GM18508 (cell line): ENCODE measurements around the gene UTP3.
"Not testable (repeated sequence)": the region's sequence is repeated elsewhere in the genome, so short reads cannot be mapped to it uniquely, and the experiment has no call there.

ENCODE experiments used
- ATAC-seq: cut with Tn5 transposase; IDR thresholded peaks from one replicate; pipeline ENCODE4 v1.9.1; 2021; ENCODE audit warnings: moderate number of reproducible peaks; ENCODE audit not compliant: insufficient read depth, unreplicated experiment

Gene UTP3

DNA sequence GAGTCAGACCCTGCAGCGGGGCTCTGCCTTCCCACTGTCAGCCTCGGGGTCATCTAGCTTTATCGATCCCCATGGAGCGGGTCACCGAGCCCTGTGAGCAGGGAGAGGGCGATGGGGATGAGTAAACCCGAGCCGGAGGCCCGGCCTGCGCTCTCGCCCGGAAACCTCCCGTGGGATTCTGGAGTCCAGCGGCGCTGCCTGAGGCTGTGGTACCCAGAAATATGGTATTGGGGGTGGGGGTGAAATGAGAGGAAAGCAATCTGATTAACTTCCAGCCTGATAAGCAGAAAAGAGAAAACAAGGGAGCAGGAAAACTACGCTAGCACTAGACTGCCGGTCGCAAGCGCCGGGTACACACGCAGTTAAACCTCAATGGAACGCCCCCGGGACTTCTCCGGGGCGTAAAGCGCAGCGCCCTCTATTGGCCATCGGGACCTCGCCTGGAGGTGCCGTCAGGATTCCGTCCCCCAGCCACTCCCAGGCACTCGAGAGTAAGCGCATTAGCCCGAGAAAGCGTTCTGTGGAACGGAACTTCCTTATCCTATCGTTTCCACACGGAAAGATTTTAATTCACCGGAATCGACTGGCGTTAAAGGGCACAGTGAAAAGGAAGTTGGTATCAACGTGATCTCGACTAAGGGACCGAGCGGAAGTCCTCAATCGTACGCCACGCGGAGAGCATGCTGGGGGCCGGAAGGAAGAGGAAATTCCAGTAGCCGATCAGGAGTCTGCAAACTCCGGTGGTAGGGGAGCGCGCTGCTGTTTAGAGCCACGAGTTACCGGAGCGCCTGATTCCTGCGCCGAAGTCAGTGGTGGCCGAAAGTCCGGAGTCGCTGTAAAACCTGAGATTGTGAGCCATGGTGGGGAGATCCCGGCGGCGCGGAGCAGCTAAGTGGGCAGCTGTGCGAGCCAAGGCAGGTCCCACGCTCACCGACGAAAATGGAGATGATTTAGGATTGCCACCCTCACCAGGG, at the start of gene UTP3:
Gene UTP3, plus strand, starts transcription at position 712 of the 974 bp plus-strand sequence. Its CDS starts 146 bp downstream, at position 858.
- ATAC-seq, result peak; percentile 85

DNA sequence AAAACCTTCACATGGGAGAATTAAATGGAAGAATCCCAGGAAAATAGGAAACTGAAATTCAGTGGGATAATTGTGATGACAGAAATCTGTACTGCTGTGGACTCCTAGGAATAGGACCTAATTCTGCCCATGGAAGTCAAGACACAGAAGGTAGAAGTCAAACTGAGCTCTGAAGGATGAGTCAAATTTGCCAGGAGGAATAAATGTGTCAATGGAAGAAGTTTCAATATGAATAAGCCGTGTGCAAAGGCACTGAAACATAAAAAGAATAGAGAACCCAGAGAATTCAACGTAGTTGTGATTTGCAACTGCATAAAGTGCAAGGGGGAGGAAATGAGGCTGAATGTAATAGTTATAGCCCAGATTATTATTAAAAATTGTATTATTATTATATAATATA, 48.1 kb upstream of the UTP3 start:
- ATAC-seq, result no peak

- not testable (repeated sequence) for ATAC-seq
Observed at GRCh38 chr4:70650741-70651140, 37.6 kb upstream of the UTP3 start.

- no peak for ATAC-seq
Observed at GRCh38 chr4:70651864-70652506, 36.3 kb upstream of the UTP3 start.

DNA sequence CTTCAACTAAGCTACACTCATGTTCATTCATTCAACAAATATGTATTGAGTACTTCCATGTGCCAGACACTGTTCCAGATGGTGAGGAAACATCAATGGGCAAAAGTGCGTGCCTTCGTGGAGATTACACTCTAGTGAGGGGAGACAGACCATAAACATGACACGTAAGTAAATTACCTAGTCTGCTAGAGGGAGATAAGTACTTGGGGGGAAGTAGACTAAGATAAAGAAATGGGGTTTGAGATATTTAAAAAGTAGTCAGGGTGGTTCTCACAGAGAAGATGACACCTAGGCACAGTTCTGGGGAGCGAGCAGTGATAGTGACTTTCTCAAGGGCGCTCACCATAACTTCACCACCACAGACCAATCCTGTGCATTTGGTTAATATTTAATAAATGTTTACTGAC, 33.7 kb upstream of the UTP3 start:
- ATAC-seq, result no peak

DNA sequence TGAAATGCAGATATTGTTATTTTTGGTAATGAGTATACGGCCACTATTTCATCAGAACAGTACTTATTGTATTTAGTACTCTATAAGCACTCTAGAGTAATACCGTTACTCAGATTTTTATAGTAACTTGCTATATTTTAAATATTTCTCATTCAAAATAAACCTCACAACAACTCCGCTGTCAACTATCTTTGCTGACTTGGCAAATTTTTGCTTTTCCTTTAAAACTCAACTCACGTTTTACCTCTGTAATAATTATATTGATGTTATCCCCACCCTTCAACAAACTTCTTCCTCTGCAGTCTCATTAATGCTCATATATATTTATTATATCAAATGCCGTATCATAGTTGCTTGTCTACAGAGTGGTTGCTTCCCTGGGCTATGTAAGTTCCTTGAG, 31.0 kb upstream of the UTP3 start:
- no peak for ATAC-seq

GRCh38 chr4:70658418-70658817, 29.9 kb upstream of the UTP3 start:
- no peak for ATAC-seq

- ATAC-seq, result no peak
Observed at GRCh38 chr4:70660106-70660505, 28.2 kb upstream of the UTP3 start.

DNA sequence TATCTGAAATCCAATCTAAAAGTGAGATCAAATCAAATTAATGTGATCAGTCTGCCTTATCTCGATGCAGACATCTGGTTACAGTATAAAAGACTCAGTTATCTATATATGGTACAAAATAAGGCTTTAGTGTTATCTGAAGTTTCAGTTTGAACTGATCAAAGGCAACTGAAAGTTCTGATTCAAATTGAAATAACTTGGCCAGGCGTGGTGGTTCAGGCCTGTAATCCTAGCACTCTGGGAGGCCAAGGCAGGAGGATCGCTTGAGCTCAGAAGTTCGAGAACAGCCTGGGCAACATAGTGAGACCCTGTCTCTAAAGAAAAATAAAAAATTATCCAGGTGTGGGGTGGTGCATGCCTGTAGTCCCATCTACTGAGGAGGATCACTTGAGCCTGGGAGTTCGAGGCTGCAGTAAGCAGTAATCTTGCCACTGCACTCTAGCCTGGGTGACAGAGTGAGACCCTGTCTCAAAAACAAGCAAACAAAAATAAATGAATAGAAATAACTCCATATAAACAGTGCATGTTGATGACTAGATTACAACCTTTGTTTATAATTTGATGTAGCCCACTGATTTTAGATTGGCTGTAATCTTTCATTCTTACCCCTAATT, 26.9 kb upstream of the UTP3 start:
- peak; percentile 84 for ATAC-seq

GRCh38 chr4:70666369-70666768, 22.0 kb upstream of the UTP3 start, which contains the start of gene JCHAIN:
Gene JCHAIN, minus strand, starts transcription at chr4:70666508. Its CDS starts 18 bp downstream, at chr4:70666490.
- ATAC-seq, result no peak

DNA sequence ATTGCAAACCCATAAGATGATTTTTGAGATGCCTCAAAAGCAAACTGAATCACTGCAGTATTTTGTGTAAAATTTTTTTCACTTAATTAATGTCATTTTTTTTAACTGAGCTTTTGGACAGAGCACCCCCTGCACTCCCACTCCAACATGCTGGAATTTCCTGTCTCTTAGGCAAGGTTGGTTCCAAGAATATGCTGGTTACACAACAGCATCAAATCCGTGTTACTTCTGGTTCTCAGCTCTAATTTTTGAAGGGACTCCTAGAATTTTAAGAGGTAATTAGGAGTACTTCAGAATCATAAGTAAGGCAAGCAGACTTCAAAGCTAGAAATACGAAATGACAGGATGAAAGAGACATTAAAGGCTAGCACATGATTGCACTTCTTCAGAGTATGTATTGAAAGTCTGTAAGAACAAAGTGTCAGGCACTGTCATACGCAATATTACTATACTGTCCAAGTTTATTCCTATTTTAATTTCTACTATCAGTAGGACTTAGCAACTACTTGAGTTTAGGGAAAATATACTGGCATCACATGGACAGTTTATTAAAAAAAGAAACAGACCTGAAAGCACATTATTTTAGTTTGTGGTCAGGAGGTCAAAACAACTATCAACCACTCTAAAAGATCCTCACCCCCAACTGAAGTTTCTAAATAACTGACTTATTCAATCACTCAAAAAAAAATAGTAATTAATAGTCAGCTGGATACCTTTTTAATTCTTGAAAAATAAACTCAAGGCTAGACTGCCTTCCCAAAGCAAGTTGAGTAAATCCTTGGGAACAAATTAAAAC, 20.4 kb upstream of the UTP3 start:
- peak; percentile 39 for ATAC-seq

DNA sequence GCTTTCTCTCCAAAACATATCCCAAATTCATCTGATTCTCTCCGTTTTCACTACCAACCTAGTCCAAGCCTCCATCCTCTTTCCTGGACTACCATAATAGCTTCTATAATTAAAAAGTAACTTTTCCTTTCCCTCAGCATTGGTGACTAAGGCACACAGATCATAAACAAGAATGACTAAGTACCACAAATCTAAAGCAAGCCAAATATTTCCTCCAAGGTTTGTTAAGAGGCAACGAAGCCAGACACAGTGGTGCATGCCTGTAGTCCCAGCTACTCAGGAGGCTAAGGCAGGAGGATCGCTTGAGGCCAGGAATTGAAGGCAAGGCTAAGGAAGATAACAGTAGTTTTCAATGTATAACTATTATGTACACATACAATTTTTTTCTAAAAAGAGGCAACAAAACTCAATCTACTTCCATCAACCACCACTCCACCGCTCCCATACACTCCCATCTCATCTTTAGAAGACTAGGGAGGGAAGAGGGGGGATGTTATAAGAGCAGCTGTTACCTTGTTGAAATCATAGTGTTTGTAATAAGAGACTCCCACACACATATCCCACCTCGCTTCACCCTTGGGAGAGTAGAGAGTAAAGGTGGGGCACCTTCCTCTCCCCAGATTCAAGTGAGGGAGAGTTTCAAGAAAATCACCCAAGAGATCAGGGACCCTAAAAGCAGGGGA, 17.9 kb upstream of the UTP3 start:
- ATAC-seq, result no peak

DNA sequence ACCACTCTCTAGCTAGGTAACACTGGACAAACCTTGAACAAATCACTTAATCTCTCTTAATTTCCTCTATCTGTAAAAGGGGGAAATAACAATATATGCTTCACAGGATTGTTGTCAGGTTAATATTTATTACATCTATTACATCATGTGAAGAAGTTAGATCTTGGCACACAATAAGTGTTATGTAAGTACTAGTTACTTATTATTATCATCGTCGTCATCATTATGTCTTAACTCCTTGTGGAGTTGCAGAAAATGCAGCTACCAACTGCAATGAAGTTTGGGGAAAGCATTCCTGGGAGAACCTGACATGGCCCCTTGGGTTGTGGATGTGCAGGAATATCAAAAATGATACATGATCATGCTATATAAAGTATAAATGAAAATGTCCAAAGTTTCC, 17.2 kb upstream of the UTP3 start:
- ATAC-seq, result no peak

GRCh38 chr4:70674191-70674590, 14.1 kb upstream of the UTP3 start:
- ATAC-seq, result no peak

DNA sequence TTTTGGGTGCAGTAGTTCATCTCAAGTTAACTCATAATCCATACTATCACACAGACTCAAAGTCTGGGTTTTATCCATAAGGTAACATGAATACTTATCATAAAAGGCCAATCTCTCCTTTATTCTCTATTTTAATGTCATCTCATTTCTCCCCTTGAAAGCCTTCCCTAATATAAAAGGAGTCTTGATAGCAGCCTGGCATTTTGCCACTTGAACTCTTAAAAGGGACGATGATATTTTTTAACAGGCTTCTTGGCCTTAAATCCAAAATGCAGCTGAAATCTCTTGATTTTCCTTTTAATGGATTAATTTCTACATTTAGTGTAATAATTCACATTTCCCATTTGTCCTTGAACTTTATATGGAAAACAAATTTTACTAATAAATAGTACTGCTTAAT, 13.6 kb upstream of the UTP3 start:
- no peak for ATAC-seq

- no peak for ATAC-seq
Observed at GRCh38 chr4:70676554-70677090, 11.7 kb upstream of the UTP3 start.

DNA sequence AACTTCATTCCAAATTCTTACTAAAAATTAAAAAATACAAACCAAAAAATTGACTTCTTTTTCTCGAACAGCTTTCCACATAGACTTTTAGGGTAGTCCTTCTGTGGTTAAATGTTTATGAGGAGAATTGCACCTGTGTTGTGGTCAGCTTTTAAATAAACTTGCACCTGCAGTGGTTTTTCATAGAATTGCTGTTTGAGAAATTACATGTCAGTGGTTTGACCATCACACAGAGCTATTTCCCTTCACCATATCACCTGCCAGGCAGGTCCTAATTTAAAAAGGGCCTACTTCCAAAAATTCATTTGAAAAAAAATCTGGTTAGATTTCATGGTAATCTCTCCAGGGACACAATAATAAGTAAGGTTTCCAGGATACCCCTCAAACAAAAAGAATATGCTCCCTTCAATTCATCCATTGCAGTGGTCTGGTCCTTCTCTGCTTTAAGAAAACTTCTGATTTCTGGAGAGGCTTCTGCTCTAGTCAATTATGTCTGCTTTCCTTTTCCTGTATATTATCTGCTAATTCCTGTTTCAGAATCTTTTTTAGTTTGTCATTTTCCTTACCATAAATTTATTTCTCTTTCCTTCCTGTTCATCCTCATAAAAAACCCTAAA, 9.8 kb upstream of the UTP3 start:
- peak; percentile 62 for ATAC-seq

DNA sequence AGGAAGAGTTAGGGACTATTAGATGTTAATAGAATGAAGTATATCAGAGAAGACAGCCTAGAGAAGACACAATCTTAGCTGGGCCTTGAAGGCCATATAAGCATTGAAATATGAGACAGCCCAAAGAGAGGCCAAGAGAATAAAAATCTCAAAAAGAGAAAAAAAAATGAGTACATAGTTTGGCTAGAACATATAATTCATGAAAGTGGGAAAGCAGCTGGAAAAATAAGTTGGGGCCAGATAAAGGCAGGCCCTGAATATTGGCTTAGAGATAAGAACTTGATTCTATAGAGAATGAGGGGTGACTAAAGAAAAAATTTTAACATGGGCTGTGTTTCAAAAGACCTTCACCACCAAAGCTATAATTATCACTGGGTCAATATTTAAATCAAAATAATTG, 7.4 kb upstream of the UTP3 start:
- ATAC-seq, result no peak

DNA sequence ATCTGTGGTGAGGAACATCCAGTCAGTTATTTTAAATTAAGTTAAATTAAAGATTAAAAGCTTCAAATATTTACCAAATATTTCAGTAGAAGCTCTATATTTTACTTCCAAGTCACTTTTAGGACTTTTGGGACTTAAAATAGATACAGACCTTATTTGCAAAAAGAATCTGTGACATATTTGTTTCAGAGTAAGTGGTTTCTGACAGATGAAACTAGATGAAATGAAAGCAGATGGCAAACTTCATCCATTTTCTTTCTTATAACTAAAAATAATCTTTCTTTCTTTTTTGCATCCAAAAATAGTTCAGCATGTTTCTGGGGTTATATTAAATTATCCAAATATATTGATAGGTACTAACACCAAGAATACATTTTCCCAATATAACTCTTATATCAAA, 6.6 kb upstream of the UTP3 start:
- no peak for ATAC-seq
